Spleen (tissue), 11 donors: ENCODE measurements around the gene HSPBP1. TPM values are rescaled to one million over a fixed set of nuclear protein-coding genes. Genes with fewer than 3 reads are reported as not detected.

Experiments
- DNase-seq: peaks from one replicate; pipeline ENCODE4 v3.0.0-alpha.2; 2020
- H3K27ac ChIP-seq, 8 donors: fragments of 200-600 bp; sonication (generic) in 7 of 8; 1 replicate in 4 of 8; 2 replicates in 4 of 8; pipeline versions ENCODE4 v1.5.0 to v1.8.0; 2016 to 2021; ENCODE audit warnings: inconsistent platforms in 4 of 8, mild to moderate bottlenecking in 4 of 8, moderate library complexity in 1 of 8
- H3K27me3 ChIP-seq, 7 donors: fragments of 200-600 bp; sonication (generic) in 6 of 7; replicated peaks in 1 of 7; 1 replicate in 4 of 7; 2 replicates in 3 of 7; pipeline versions ENCODE4 v1.5.0 to v1.8.0; 2016 to 2021; ENCODE audit warnings: inconsistent platforms in 3 of 7, mild to moderate bottlenecking in 1 of 7
- H3K36me3 ChIP-seq, 6 donors: fragments of 200-600 bp; sonication (generic) in 5 of 6; 1 replicate in 4 of 6; 2 replicates in 2 of 6; pipeline versions ENCODE4 v1.5.0 to v1.8.0; 2016 to 2021; ENCODE audit warnings: inconsistent platforms in 2 of 6
- H3K4me1 ChIP-seq, 6 donors: fragments of 200-600 bp; sonication (generic) in 5 of 6; 1 replicate in 3 of 6; 2 replicates in 3 of 6; pipeline versions ENCODE4 v1.5.0 to v1.8.0; 2016 to 2021; ENCODE audit warnings: inconsistent platforms in 3 of 6
- H3K4me3 ChIP-seq, 8 donors: fragments of 200-600 bp; sonication (generic) in 7 of 8; 1 replicate in 4 of 8; 2 replicates in 4 of 8; pipeline versions ENCODE4 v1.5.0 to v1.8.0; 2016 to 2021; ENCODE audit warnings: inconsistent platforms in 4 of 8, mild to moderate bottlenecking in 4 of 8, moderate library complexity in 2 of 8
- H3K9me3 ChIP-seq, 8 donors: fragments of 200-600 bp; sonication (generic) in 7 of 8; 1 replicate in 4 of 8; 2 replicates in 4 of 8; pipeline versions ENCODE4 v1.5.0 to v1.8.0; 2016 to 2021; ENCODE audit warnings: inconsistent platforms in 4 of 8
- CTCF ChIP-seq, 11 experiments: fragments of 200-600 bp in 7 of 11; fragments of 450-650 bp in 4 of 11; sonication (generic) in 4 of 11; IDR thresholded peaks in 8 of 11; conservative IDR thresholded peaks in 3 of 11; 1 replicate in 7 of 11; 2 replicates in 4 of 11; pipeline versions ENCODE4 v1.4.0 to v1.8.0; 2016 to 2021; ENCODE audit warnings: antibody characterized with exemption in 11 of 11, inconsistent platforms in 4 of 11, mild to moderate bottlenecking in 1 of 11
- POLR2A ChIP-seq, 3 donors: fragments of 450-650 bp; IDR thresholded peaks; one replicate each; pipeline ENCODE4 v1.5.1; 2017; ENCODE audit warnings: antibody characterized with exemption in 3 of 3, mild to moderate bottlenecking in 1 of 3
- POLR2AphosphoS5 ChIP-seq, 3 donors: sonication (generic); formaldehyde crosslinking; IDR thresholded peaks; one replicate each; pipeline ENCODE4 v1.5.1; 2017; ENCODE audit warnings: antibody characterized with exemption in 3 of 3
- WGBS, 5 donors: extraction: QIAGEN DNeasy Blood & Tissue Kit in 3 of 5; methylation state at CpG; one replicate each; pipeline versions ENCODE4 v1.1.5 to v1.1.7; 2013 to 2018; 5-methylcytosine and 5-hydroxymethylcytosine counted together
- intact Hi-C: fragments of 100-400 bp; cut with DNase I; formaldehyde crosslinking; loops from one replicate; pipeline ENCODE4 v1.15.0; 2023; ENCODE audit warnings: low total_unique reads
- polyA plus RNA-seq, 3 donors: library from polyadenylated mRNA; stranded (reverse); fragments of 200-250 nt; gene quantifications; one replicate each; pipeline ENCODE4 v1.2.1, GENCODE V29; 2013
- total RNA-seq, 7 donors: library from RNA; depleted of rRNA in 3 of 7; stranded (reverse); fragments of >200 nt in 3 of 7; fragmentation: NEBNext Ultra II Directional in 4 of 7; extraction: Animal tissue kit (Norgen Biotek cat#: 25700) in 4 of 7; gene quantifications; one replicate each; pipeline versions ENCODE4 v1.1.0 to v1.2.1, GENCODE V29; 2016 to 2021
- donor health status: healthy with polysubstance abuse.
- donor health status: DM: no; HTN: no; CAD: no; lungs with moderate emphysema.
- donor health status: DM: no; HTN: no; CAD: no.
- donor health status: Bipolar disorder and iron deficiency.
- donor health status: healthy.
- donor health status: DM: no; HTN: no; CAD: no.
- donor health status: DM: yes; HTN: yes; CAD: no.

The HSPBP1 gene
- total and polyA plus RNA-seq, 10 donors, result 14.2 to 27.0 (median 18.4) TPM

- peak within 1 kb of the TSS in 4 of 8 donors; percentile 5 to 72 (median 65) for H3K27ac ChIP-seq
- H3K9me3 ChIP-seq, result no peaks in the 10 kb centered on the region
- no peaks in the 10 kb centered on the region for H3K36me3 ChIP-seq
- peaks cover 0 to 25% (median 8%) of the 10 kb centered on the region in 7 donors for H3K27me3 ChIP-seq
- intact Hi-C loops, result no loop called here
- peaks cover 10 to 45% (median 18%) of the 10 kb centered on the region in 6 donors for H3K4me1 ChIP-seq
- no peak for TF ChIP-seq POLR2A (IDR thresholded peaks at IDR 0.05)
- peak within 1 kb of the TSS in 4 of 8 donors; percentile 3 to 54 (median 16) for H3K4me3 ChIP-seq
- WGBS, 5 donors, result 7 to 20% (median 14%) methylated on average over 12 to 43 of the region's 44 CpGs
- no peak for DNase-seq
These were observed 3.9 kb upstream of the HSPBP1 start, which contains the start of gene BRSK1 for GRCh38 chr19:55283548-55284377. Gene BRSK1 (plus strand): TSS chr19:55283997. CDS start chr19:55284443, 446 bp downstream.

- Histone ChIP-seq H3K27me3 (peaks cover 0 to 20% (median 8%) of the 10 kb centered on the region in 7 donors), H3K27ac (peak overlapping the region in 7 of 8 donors; percentile 79 to 88 (median 83)), H3K36me3 (peaks cover 0 to 24% (median 14%) of the 10 kb centered on the region in 6 donors), H3K4me1 (peaks cover 17 to 88% (median 50%) of the 10 kb centered on the region in 6 donors), H3K9me3 (no peaks in the 10 kb centered on the region), H3K4me3 (peak overlapping the region; percentile 65 to 85 (median 76))
- no peak for DNase-seq
- WGBS, 5 donors, result 9 to 25% (median 15%) methylated on average over 20 to 23 of the region's 23 CpGs
- intact Hi-C loops, result no loop called here
- no peak for TF ChIP-seq POLR2AphosphoS5 (IDR thresholded peaks at IDR 0.05)
- no peak for TF ChIP-seq POLR2A (IDR thresholded peaks at IDR 0.05)
- TF ChIP-seq CTCF (IDR thresholded peaks at IDR 0.05 in 8 of 11, conservative IDR thresholded peaks at IDR 0.05 in 3 of 11), result no peak
These were observed 570 bp downstream of the HSPBP1 start for GRCh38 chr19:55279340-55279739.

- peak overlapping the region in 1 of 8 donors; percentile 75 for H3K4me3 ChIP-seq
- intact Hi-C loops, result no loop called here
- peaks cover 0 to 12% (median 2%) of the 10 kb centered on the region in 7 donors for H3K27me3 ChIP-seq
- WGBS, 5 donors, result 85 to 91% (median 88%) methylated on average over 13 of the region's 13 CpGs
- peaks cover 0 to 32% (median 20%) of the 10 kb centered on the region in 6 donors for H3K36me3 ChIP-seq
- no peak for TF ChIP-seq POLR2A (IDR thresholded peaks at IDR 0.05)
- TF ChIP-seq CTCF (IDR thresholded peaks at IDR 0.05 in 8 of 11, conservative IDR thresholded peaks at IDR 0.05 in 3 of 11), result no peak
- TF ChIP-seq POLR2AphosphoS5 (IDR thresholded peaks at IDR 0.05), result no peak
- DNase-seq, result no peak
- no peaks in the 10 kb centered on the region for H3K9me3 ChIP-seq
- H3K27ac ChIP-seq, result no peak overlapping the region
- H3K4me1 ChIP-seq, result peaks cover 17 to 81% (median 48%) of the 10 kb centered on the region in 6 donors
These were observed 1.3 kb downstream of the HSPBP1 start for GRCh38 chr19:55278391-55279135.

- TF ChIP-seq CTCF (IDR thresholded peaks at IDR 0.05 in 8 of 11, conservative IDR thresholded peaks at IDR 0.05 in 3 of 11), result no peak
- no peak for TF ChIP-seq POLR2AphosphoS5 (IDR thresholded peaks at IDR 0.05)
- no peak for TF ChIP-seq POLR2A (IDR thresholded peaks at IDR 0.05)
- intact Hi-C loops, result no loop called here
- H3K4me3 ChIP-seq, result no peak overlapping the region
- WGBS, 5 donors, result 86 to 98% (median 95%) methylated on average over 6 to 17 of the region's 17 CpGs
- H3K4me1 ChIP-seq, result peaks cover 17 to 72% (median 47%) of the 10 kb centered on the region in 6 donors
- DNase-seq, result no peak
- peaks cover 0 to 43% (median 29%) of the 10 kb centered on the region in 6 donors for H3K36me3 ChIP-seq
- H3K9me3 ChIP-seq, result no peaks in the 10 kb centered on the region
- peak overlapping the region in 5 of 8 donors; percentile 50 to 85 (median 71) for H3K27ac ChIP-seq
- H3K27me3 ChIP-seq, result peaks cover 0 to 2% (median 0%) of the 10 kb centered on the region in 7 donors
These were observed 2.4 kb downstream of the HSPBP1 start for GRCh38 chr19:55277494-55277893.
